Esophagus squamous epithelium (tissue), 4 donors: ENCODE data around the gene DUSP10.

Source experiments
- CTCF ChIP-seq, 6 experiments: fragments of 450-650 bp in 4 of 6; fragments of 200-600 bp in 2 of 6; sonication (generic) in 2 of 6; IDR thresholded peaks; one replicate each; pipeline ENCODE4 v1.5.1; 2016 to 2019; ENCODE audit warnings: antibody characterized with exemption in 6 of 6, mild to moderate bottlenecking in 4 of 6, moderate library complexity in 4 of 6
- POLR2A ChIP-seq, 4 donors: fragments of 450-650 bp; IDR thresholded peaks; one replicate each; pipeline ENCODE4 v1.6.1; 2017; ENCODE audit warnings: antibody characterized with exemption in 4 of 4, mild to moderate bottlenecking in 4 of 4, moderate library complexity in 3 of 4

GRCh38 chr1:221741703-221742554 lies at the start of gene DUSP10:
- TF ChIP-seq CTCF (IDR thresholded peaks at IDR 0.05), result no peak
- TF ChIP-seq POLR2A (IDR thresholded peaks at IDR 0.05), result peak in 3 of 4 donors; percentile 73 to 95 (median 85)
